Neural progenitor cell (in vitro differentiated cells): ENCODE data around the gene MTERF1. TPM values are rescaled to one million over a fixed set of nuclear protein-coding genes. Genes with fewer than 3 reads are reported as not detected.

Source experiments
- DNase-seq: peaks from one replicate; pipeline ENCODE4 v3.0.0-alpha.2; 2016; ENCODE audit warnings: low spot score
- H2AFZ ChIP-seq: fragments of 200-600 bp; sonication (generic); replicated peaks from 2 replicates; pipeline ENCODE4 v1.6.1; 2016; ENCODE audit warnings: antibody characterized with exemption
- H3F3A ChIP-seq: fragments of 200-600 bp; sonication (generic); 2 replicates; pipeline ENCODE4 v1.6.1; 2016; ENCODE audit warnings: antibody characterized with exemption, low read depth
- H3K27ac ChIP-seq: fragments of 200-600 bp; sonication (generic); 2 replicates; pipeline ENCODE4 v1.5.1; 2016; ENCODE audit warnings: mild to moderate bottlenecking
- H3K27me3 ChIP-seq: fragments of 200-600 bp; sonication (generic); 2 replicates; pipeline ENCODE4 v1.6.1; 2016; ENCODE audit warnings: mild to moderate bottlenecking, moderate library complexity
- H3K36me3 ChIP-seq: fragments of 200-600 bp; sonication (generic); 2 replicates; pipeline ENCODE4 v1.5.1; 2016
- H3K4me1 ChIP-seq: fragments of 200-600 bp; sonication (generic); 2 replicates; pipeline ENCODE4 v1.6.1; 2016; ENCODE audit warnings: mixed run types
- H3K4me2 ChIP-seq: fragments of 200-600 bp; sonication (generic); 2 replicates; pipeline ENCODE4 v1.6.1; 2016
- H3K4me3 ChIP-seq: fragments of 200-600 bp; sonication (generic); 2 replicates; pipeline ENCODE4 v1.5.1; 2016
- H3K79me2 ChIP-seq: fragments of 200-600 bp; sonication (generic); 2 replicates; pipeline ENCODE4 v1.6.1; 2016; ENCODE audit warnings: low read depth
- H3K9ac ChIP-seq: fragments of 200-600 bp; sonication (generic); 2 replicates; pipeline ENCODE4 v1.6.1; 2016
- H3K9me3 ChIP-seq: fragments of 200-600 bp; sonication (generic); 2 replicates; pipeline ENCODE4 v1.5.1; 2016; ENCODE audit warnings: low read depth
- H4K20me1 ChIP-seq: fragments of 200-600 bp; sonication (generic); 2 replicates; pipeline ENCODE4 v1.6.1; 2016; ENCODE audit warnings: low read depth
- H3K27ac Mint-ChIP-seq: 3 replicates; pipeline ENCODE4 v1.8.0; 2021; ENCODE audit warnings: mixed read lengths
- H3K27me3 Mint-ChIP-seq: 2 replicates; pipeline ENCODE4 v1.8.0; 2022; ENCODE audit warnings: low read depth, mild to moderate bottlenecking, inconsistent platforms, moderate library complexity, mixed read lengths; ENCODE audit not compliant: insufficient read depth
- H3K36me3 Mint-ChIP-seq: 3 replicates; pipeline ENCODE4 v1.8.0; 2021; ENCODE audit warnings: mixed read lengths
- H3K4me1 Mint-ChIP-seq: 3 replicates; pipeline ENCODE4 v1.8.0; 2021; ENCODE audit warnings: mixed read lengths
- H3K4me3 Mint-ChIP-seq: 3 replicates; pipeline ENCODE4 v1.8.0; 2021; ENCODE audit warnings: mild to moderate bottlenecking, moderate library complexity, mixed read lengths
- H3K9me3 Mint-ChIP-seq: 3 replicates; pipeline ENCODE4 v1.8.0; 2020; ENCODE audit warnings: mixed read lengths
- CTCF ChIP-seq: fragments of 200-600 bp; sonication (generic); IDR thresholded peaks from 2 replicates; pipeline ENCODE4 v1.5.1; 2017; ENCODE audit warnings: antibody characterized with exemption, mild to moderate bottlenecking
- EZH2 ChIP-seq: fragments of 200-600 bp; sonication (generic); IDR thresholded peaks from 2 replicates; pipeline ENCODE4 v1.6.1; 2017; ENCODE audit warnings: antibody characterized with exemption, mild to moderate bottlenecking, moderate library complexity
- EZH2phosphoT487 ChIP-seq: fragments of 200-600 bp; sonication (generic); IDR thresholded peaks from 2 replicates; pipeline ENCODE4 v1.6.1; 2017; ENCODE audit warnings: antibody characterized with exemption
- total RNA-seq: library from RNA; depleted of rRNA; stranded (reverse); fragments of >200 nt; gene quantifications from 2 replicates; pipeline ENCODE4 v1.2.3, GENCODE V29; 2015; ENCODE audit warnings: low replicate concordance

MTERF1 gene
- total RNA-seq, 1 donor from 2014 or later = 36.9 TPM

- no peak for TF ChIP-seq EZH2
- no peak for TF ChIP-seq EZH2phosphoT487
- no peak for TF ChIP-seq CTCF
- H3K79me2 ChIP-seq = peaks cover 55% of the 10 kb centered on the region
Measured at GRCh38 chr7:91875851-91876250, 4.7 kb downstream of the MTERF1 start.

GRCh38 chr7:91872928-91873327 lies 7.6 kb downstream of the MTERF1 start:
- H3K27me3 Mint-ChIP-seq = no peaks in the 10 kb centered on the region
- Histone ChIP-seq H3K36me3 (peaks cover 4% of the 10 kb centered on the region), H3K4me2 (no peak overlapping the region), H3K27ac (no peak overlapping the region), H2AFZ (no peak overlapping the region), H4K20me1 (no peaks in the 10 kb centered on the region), H3K4me3 (no peak overlapping the region), H3K79me2 (peaks cover 30% of the 10 kb centered on the region), H3F3A (peaks cover 6% of the 10 kb centered on the region), H3K9ac (no peak overlapping the region), H3K9me3 (no peaks in the 10 kb centered on the region), H3K4me1 (no peaks in the 10 kb centered on the region), H3K27me3 (no peaks in the 10 kb centered on the region)
- no peak overlapping the region for H3K27ac Mint-ChIP-seq
- DNase-seq = no peak
- no peaks in the 10 kb centered on the region for H3K4me1 Mint-ChIP-seq
- no peaks in the 10 kb centered on the region for H3K9me3 Mint-ChIP-seq
- H3K36me3 Mint-ChIP-seq = peaks cover 12% of the 10 kb centered on the region
- no peak overlapping the region for H3K4me3 Mint-ChIP-seq
- no peak for TF ChIP-seq CTCF
- no peak for TF ChIP-seq EZH2phosphoT487
- TF ChIP-seq EZH2 = no peak

More at GRCh38 chr7:91875851-91876250, 4.7 kb downstream of the MTERF1 start:
- DNase-seq = no peak
- Histone ChIP-seq H3K27ac (no peak overlapping the region), H3K4me3 (no peak overlapping the region), H3F3A (peaks cover 5% of the 10 kb centered on the region), H3K4me1 (peaks cover 6% of the 10 kb centered on the region), H3K27me3 (no peaks in the 10 kb centered on the region), H3K9me3 (no peaks in the 10 kb centered on the region), H4K20me1 (no peaks in the 10 kb centered on the region), H2AFZ (no peak overlapping the region), H3K36me3 (peaks cover 4% of the 10 kb centered on the region), H3K4me2 (no peak overlapping the region), H3K9ac (no peak overlapping the region)
- Mint-ChIP-seq H3K4me3 (no peak overlapping the region), H3K27ac (no peak overlapping the region), H3K4me1 (peaks cover 11% of the 10 kb centered on the region), H3K27me3 (peaks cover under 1% of the 10 kb centered on the region), H3K36me3 (peaks cover 12% of the 10 kb centered on the region), H3K9me3 (no peaks in the 10 kb centered on the region)

GRCh38 chr7:91872069-91872468 lies 8.4 kb downstream of the MTERF1 start:
- TF ChIP-seq CTCF (no peak), EZH2 (no peak), EZH2phosphoT487 (no peak)
- H3K9me3 Mint-ChIP-seq = no peaks in the 10 kb centered on the region
- Histone ChIP-seq H3K36me3 (peaks cover 4% of the 10 kb centered on the region), H4K20me1 (no peaks in the 10 kb centered on the region), H3K79me2 (peaks cover 21% of the 10 kb centered on the region), H2AFZ (no peak overlapping the region), H3K4me3 (no peak overlapping the region), H3K9me3 (no peaks in the 10 kb centered on the region), H3K27me3 (no peaks in the 10 kb centered on the region), H3K9ac (no peak overlapping the region), H3K27ac (no peak overlapping the region), H3K4me1 (no peaks in the 10 kb centered on the region), H3K4me2 (no peak overlapping the region), H3F3A (peaks cover 3% of the 10 kb centered on the region)
- no peak for DNase-seq
- no peak overlapping the region for H3K27ac Mint-ChIP-seq
- H3K4me1 Mint-ChIP-seq = no peaks in the 10 kb centered on the region
- peaks cover 12% of the 10 kb centered on the region for H3K36me3 Mint-ChIP-seq
- no peaks in the 10 kb centered on the region for H3K27me3 Mint-ChIP-seq
- H3K4me3 Mint-ChIP-seq = no peak overlapping the region
